Neural cell (in vitro differentiated cells): ENCODE measurements around the gene TEKT2. TPM values are rescaled to one million over a fixed set of nuclear protein-coding genes. Genes with fewer than 3 reads are reported as not detected.

ENCODE experiments used
- H2AFZ ChIP-seq: fragments of 200-600, 300-800 bp; sonication (generic), shearing (Covaris generic); 2 replicates; pipeline ENCODE4 v1.6.0; 2014; ENCODE audit warnings: low read depth, mild to moderate bottlenecking, antibody characterized with exemption, low read length, moderate library complexity
- H3F3A ChIP-seq: fragments of 200-600 bp; shearing (Covaris generic); 2 replicates; pipeline ENCODE4 v1.6.1; 2016; ENCODE audit warnings: mild to moderate bottlenecking, moderate library complexity, mixed read lengths, antibody characterized with exemption, low read length; ENCODE audit not compliant: insufficient read depth, poor library complexity, severe bottlenecking
- H3K27ac ChIP-seq: fragments of 200-600, 300-800 bp; sonication (generic), shearing (Covaris generic); 2 replicates; pipeline ENCODE4 v1.5.1; 2014; ENCODE audit warnings: mild to moderate bottlenecking, low read length, moderate library complexity
- H3K27me3 ChIP-seq: fragments of 300-800, 200-600 bp; sonication (generic), shearing (Covaris generic); 2 replicates; pipeline ENCODE4 v1.6.0; 2014; ENCODE audit warnings: mild to moderate bottlenecking, low read depth, low read length, moderate library complexity; ENCODE audit not compliant: insufficient read depth
- H3K36me3 ChIP-seq: fragments of 300-800, 200-600 bp; sonication (generic), shearing (Covaris generic); 2 replicates; pipeline ENCODE4 v1.5.1; 2014; ENCODE audit warnings: mild to moderate bottlenecking, antibody characterized with exemption, low read length, moderate library complexity; ENCODE audit not compliant: insufficient read depth
- H3K4me2 ChIP-seq: fragments of 300-800, 200-600 bp; sonication (generic), shearing (Covaris generic); 2 replicates; pipeline ENCODE4 v1.6.0; 2014; ENCODE audit warnings: mild to moderate bottlenecking, low read length
- H3K4me3 ChIP-seq: fragments of 300-800, 200-600 bp; sonication (generic), shearing (Covaris generic); 2 replicates; pipeline ENCODE4 v1.5.1; 2014; ENCODE audit warnings: mild to moderate bottlenecking, low read length, moderate library complexity
- H3K79me2 ChIP-seq: fragments of 200-600 bp; shearing (Covaris generic); replicated peaks from 2 replicates; pipeline ENCODE4 v1.6.0; 2014; ENCODE audit warnings: mild to moderate bottlenecking, low read length, moderate library complexity; ENCODE audit not compliant: insufficient read depth
- H3K9ac ChIP-seq: fragments of 300-800, 200-600 bp; sonication (generic), shearing (Covaris generic); 2 replicates; pipeline ENCODE4 v1.6.1; 2016; ENCODE audit warnings: mild to moderate bottlenecking, low read length, mixed read lengths
- H3K9me2 ChIP-seq: fragments of 200-600 bp; shearing (Covaris generic); 2 replicates; pipeline ENCODE4 v1.6.1; 2016; ENCODE audit warnings: mild to moderate bottlenecking, low read length, mixed read lengths; ENCODE audit not compliant: insufficient read depth
- H3K9me3 ChIP-seq: fragments of 200-600, 300-800 bp; sonication (generic), shearing (Covaris generic); 2 replicates; pipeline ENCODE4 v1.6.1; 2016; ENCODE audit warnings: mild to moderate bottlenecking, mixed run types, low read length, moderate library complexity, mixed read lengths
- H4K20me1 ChIP-seq: fragments of 200-600 bp; shearing (Covaris generic); 2 replicates; pipeline ENCODE4 v1.6.1; 2016; ENCODE audit warnings: mild to moderate bottlenecking, mixed run types; ENCODE audit not compliant: insufficient read depth
- EP300 ChIP-seq: fragments of 450-650 bp; conservative IDR thresholded peaks from 2 replicates; pipeline ENCODE4 v1.6.1; 2014; ENCODE audit warnings: antibody characterized with exemption, mild to moderate bottlenecking, moderate library complexity; ENCODE audit not compliant: poor library complexity, severe bottlenecking
- EZH2 ChIP-seq: fragments of 200-600, 300-800 bp; shearing (Covaris generic), sonication (generic); IDR thresholded peaks from 2 replicates; pipeline ENCODE4 v1.6.1; 2014; ENCODE audit warnings: antibody characterized with exemption, low read length, borderline replicate concordance, mild to moderate bottlenecking; ENCODE audit not compliant: insufficient read depth, poor library complexity, severe bottlenecking
- MXI1 ChIP-seq: fragments of 450-650 bp; conservative IDR thresholded peaks from 2 replicates; pipeline ENCODE4 v1.6.1; 2014; ENCODE audit warnings: antibody characterized with exemption, mild to moderate bottlenecking; ENCODE audit not compliant: poor library complexity, severe bottlenecking
- POLR2AphosphoS5 ChIP-seq: IDR thresholded peaks from 2 replicates; pipeline ENCODE4 v1.6.1; 2012
- RAD21 ChIP-seq: fragments of 450-650 bp; conservative IDR thresholded peaks from 2 replicates; pipeline ENCODE4 v1.6.1; 2014; ENCODE audit warnings: antibody characterized with exemption, mild to moderate bottlenecking, moderate library complexity
- REST ChIP-seq: IDR thresholded peaks from 2 replicates; pipeline ENCODE4 v1.6.1; 2012; ENCODE audit warnings: borderline replicate concordance
- SMC3 ChIP-seq: fragments of 450-650 bp; conservative IDR thresholded peaks from 2 replicates; pipeline ENCODE4 v1.6.1; 2014; ENCODE audit warnings: antibody characterized with exemption, mild to moderate bottlenecking, moderate library complexity; ENCODE audit not compliant: poor library complexity
- TAF1 ChIP-seq: IDR thresholded peaks from 2 replicates; pipeline ENCODE4 v1.6.1; 2012; ENCODE audit warnings: low read depth
- polyA plus RNA-seq: library from polyadenylated mRNA; depleted of rRNA; stranded (reverse); fragments of >200 nt; gene quantifications from 2 replicates; pipeline ENCODE4 v1.2.3, GENCODE V29; 2014
- TF ChIP-seq, protein P1 (sequence below): fragments of 450-650 bp; IDR thresholded peaks from 2 replicates; pipeline ENCODE4 v1.5.1; 2014; ENCODE audit warnings: antibody characterized with exemption, mild to moderate bottlenecking, moderate library complexity; ENCODE audit not compliant: poor library complexity, severe bottlenecking

TEKT2 gene
- polyA plus RNA-seq, 1 donor from 2014 or later: 32.1 TPM

GRCh38 chr1:36093226-36093625, 9.3 kb downstream of the TEKT2 start:
- H3K9me2 ChIP-seq: no peaks in the 10 kb centered on the region
- TF ChIP-seq RAD21: no peak
- TF ChIP-seq, protein P1, sequence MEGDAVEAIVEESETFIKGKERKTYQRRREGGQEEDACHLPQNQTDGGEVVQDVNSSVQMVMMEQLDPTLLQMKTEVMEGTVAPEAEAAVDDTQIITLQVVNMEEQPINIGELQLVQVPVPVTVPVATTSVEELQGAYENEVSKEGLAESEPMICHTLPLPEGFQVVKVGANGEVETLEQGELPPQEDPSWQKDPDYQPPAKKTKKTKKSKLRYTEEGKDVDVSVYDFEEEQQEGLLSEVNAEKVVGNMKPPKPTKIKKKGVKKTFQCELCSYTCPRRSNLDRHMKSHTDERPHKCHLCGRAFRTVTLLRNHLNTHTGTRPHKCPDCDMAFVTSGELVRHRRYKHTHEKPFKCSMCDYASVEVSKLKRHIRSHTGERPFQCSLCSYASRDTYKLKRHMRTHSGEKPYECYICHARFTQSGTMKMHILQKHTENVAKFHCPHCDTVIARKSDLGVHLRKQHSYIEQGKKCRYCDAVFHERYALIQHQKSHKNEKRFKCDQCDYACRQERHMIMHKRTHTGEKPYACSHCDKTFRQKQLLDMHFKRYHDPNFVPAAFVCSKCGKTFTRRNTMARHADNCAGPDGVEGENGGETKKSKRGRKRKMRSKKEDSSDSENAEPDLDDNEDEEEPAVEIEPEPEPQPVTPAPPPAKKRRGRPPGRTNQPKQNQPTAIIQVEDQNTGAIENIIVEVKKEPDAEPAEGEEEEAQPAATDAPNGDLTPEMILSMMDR: no peak
- no peak for TF ChIP-seq POLR2AphosphoS5
- no peak for TF ChIP-seq EP300
- no peak for TF ChIP-seq MXI1
- TF ChIP-seq REST: no peak
- TF ChIP-seq SMC3: no peak
- no peak for TF ChIP-seq TAF1
- TF ChIP-seq EZH2: no peak
- no peaks in the 10 kb centered on the region for H3K9me3 ChIP-seq
- H3K4me3 ChIP-seq: no peak overlapping the region
- no peak overlapping the region for H2AFZ ChIP-seq
- H4K20me1 ChIP-seq: no peaks in the 10 kb centered on the region
- H3K36me3 ChIP-seq: no peaks in the 10 kb centered on the region
- no peak overlapping the region for H3K9ac ChIP-seq
- no peaks in the 10 kb centered on the region for H3F3A ChIP-seq
- no peaks in the 10 kb centered on the region for H3K27me3 ChIP-seq
- H3K79me2 ChIP-seq: peaks cover 16% of the 10 kb centered on the region
- no peak overlapping the region for H3K27ac ChIP-seq
- H3K4me2 ChIP-seq: no peak overlapping the region

GRCh38 chr1:36093929-36094328, 10.0 kb downstream of the TEKT2 start:
- no peak overlapping the region for H3K27ac ChIP-seq

More at GRCh38 chr1:36093929-36094328, 10.0 kb downstream of the TEKT2 start:
- Histone ChIP-seq H3K79me2 (peaks cover 16% of the 10 kb centered on the region), H3K9me3 (no peaks in the 10 kb centered on the region), H3K36me3 (no peaks in the 10 kb centered on the region), H3K4me2 (no peak overlapping the region), H2AFZ (no peak overlapping the region), H3K4me3 (no peak overlapping the region), H3F3A (no peaks in the 10 kb centered on the region), H3K9me2 (no peaks in the 10 kb centered on the region), H4K20me1 (no peaks in the 10 kb centered on the region), H3K27me3 (no peaks in the 10 kb centered on the region), H3K9ac (no peak overlapping the region)
- TF ChIP-seq TAF1: no peak
- TF ChIP-seq POLR2AphosphoS5: no peak
- TF ChIP-seq EP300: no peak
- TF ChIP-seq EZH2: no peak
- TF ChIP-seq RAD21: no peak
- TF ChIP-seq SMC3: no peak
- no peak for TF ChIP-seq REST
- no peak for TF ChIP-seq MXI1
- TF ChIP-seq, protein P1: no peak
